GM21576 (cell line): ENCODE results near the gene VWA5B1.

Experiments
- ATAC-seq: cut with Tn5 transposase; IDR thresholded peaks from one replicate; pipeline ENCODE4 v1.9.1; 2021; ENCODE audit warnings: mild to moderate bottlenecking, moderate library complexity; ENCODE audit not compliant: unreplicated experiment

VWA5B1 gene

GRCh38 chr1:20344738-20345137 is 54.1 kb downstream of the VWA5B1 start:
- ATAC-seq: no peak

GRCh38 chr1:20345419-20345818 is 54.7 kb downstream of the VWA5B1 start:
- ATAC-seq: no peak

GRCh38 chr1:20346433-20346832 is 55.8 kb downstream of the VWA5B1 start:
- ATAC-seq: no peak

GRCh38 chr1:20347699-20348098 is 57.0 kb downstream of the VWA5B1 start:
- no peak for ATAC-seq

- ATAC-seq: no peak
These were observed 57.7 kb downstream of the VWA5B1 start for GRCh38 chr1:20348326-20348915.

GRCh38 chr1:20349561-20349960 is 58.9 kb downstream of the VWA5B1 start:
- ATAC-seq: no peak

- ATAC-seq: no peak
These were observed 59.3 kb downstream of the VWA5B1 start for GRCh38 chr1:20349971-20350370.

GRCh38 chr1:20350421-20350820 is 59.7 kb downstream of the VWA5B1 start:
- no peak for ATAC-seq

- no peak for ATAC-seq
These were observed 61.4 kb downstream of the VWA5B1 start for GRCh38 chr1:20351911-20352701.

GRCh38 chr1:20353836-20354235 is 63.2 kb downstream of the VWA5B1 start:
- no peak for ATAC-seq

- ATAC-seq: no peak
These were observed 63.9 kb downstream of the VWA5B1 start for GRCh38 chr1:20354610-20355009.

- ATAC-seq: no peak
These were observed 64.6 kb downstream of the VWA5B1 start for GRCh38 chr1:20355101-20355827.

- ATAC-seq: no peak
These were observed 65.4 kb downstream of the VWA5B1 start for GRCh38 chr1:20355828-20356735.

GRCh38 chr1:20356850-20357459 is 66.3 kb downstream of the VWA5B1 start:
- no peak for ATAC-seq

- ATAC-seq: no peak
These were observed 67.1 kb downstream of the VWA5B1 start for GRCh38 chr1:20357796-20358195.

- ATAC-seq: no peak
These were observed 68.1 kb downstream of the VWA5B1 start for GRCh38 chr1:20358761-20359263.

- ATAC-seq: no peak
These were observed 69.0 kb downstream of the VWA5B1 start for GRCh38 chr1:20359451-20360330.

- no peak for ATAC-seq
These were observed 70.7 kb downstream of the VWA5B1 start for GRCh38 chr1:20361401-20361800.

GRCh38 chr1:20361805-20362381 is 71.2 kb downstream of the VWA5B1 start:
- no peak for ATAC-seq
